ENCODE measurements around the gene CDH4.

The CDH4 gene

DNA sequence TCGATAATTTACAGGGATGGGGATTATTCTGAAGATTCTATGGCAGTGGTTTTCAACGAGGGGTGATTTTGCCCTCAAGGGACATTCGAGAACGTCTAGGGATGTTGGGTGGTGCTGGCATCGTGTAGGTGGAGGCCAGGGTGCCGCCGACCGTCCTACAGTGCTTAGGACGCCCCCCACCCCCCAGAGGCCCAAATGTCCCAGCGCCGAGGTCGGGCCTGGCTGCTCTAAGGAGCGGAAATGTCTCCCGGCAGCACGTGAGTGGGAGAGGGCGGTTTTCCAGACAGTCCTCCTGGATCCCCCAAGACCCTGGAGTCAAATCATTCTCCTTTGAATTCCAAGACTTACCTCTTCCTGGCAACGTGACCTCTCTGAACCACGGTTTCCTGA lies 101.9 kb downstream of the CDH4 start:
- H2AFZ ChIP-seq (ENCODE audit: low read depth, low read length, severe bottlenecking) = no peak overlapping the region
- no peak overlapping the region for H3K27ac ChIP-seq (ENCODE audit: low read depth, low read length)
- H3K79me2 ChIP-seq (ENCODE audit: insufficient read depth, low read length) = no peaks in the 10 kb centered on the region
- no peak overlapping the region for H3K4me2 ChIP-seq (ENCODE audit: low read depth, low read length, poor library complexity, severe bottlenecking)
- H3K4me3 ChIP-seq (ENCODE audit: insufficient read depth, low read length, poor library complexity, severe bottlenecking) = no peak overlapping the region
- H4K20me1 ChIP-seq (ENCODE audit: low read depth, low read length) = no peaks in the 10 kb centered on the region
- no peaks in the 10 kb centered on the region for H3F3A ChIP-seq (ENCODE audit: insufficient read depth)
- TF ChIP-seq EZH2phosphoT487 (conservative IDR thresholded peaks at IDR 0.05; ENCODE audit: low read length) (no peak), CTCF (IDR thresholded peaks at IDR 0.05; ENCODE audit: insufficient read depth, low read length, poor library complexity, severe bottlenecking) (no peak)
- peaks cover 1% of the 10 kb centered on the region; the same call in 1 of the 2 replicates for H3K27me3 ChIP-seq (ENCODE audit: low read length)
- H3K9me3 ChIP-seq (ENCODE audit: insufficient read depth, low read length) = no peaks in the 10 kb centered on the region
- no peaks in the 10 kb centered on the region for H3K9me2 ChIP-seq (replicated peaks; ENCODE audit: insufficient read depth, low read length)
- H3K9ac ChIP-seq (ENCODE audit: low read length) = no peak overlapping the region
- no peaks in the 10 kb centered on the region for H3K36me3 ChIP-seq (ENCODE audit: low read length)

DNA sequence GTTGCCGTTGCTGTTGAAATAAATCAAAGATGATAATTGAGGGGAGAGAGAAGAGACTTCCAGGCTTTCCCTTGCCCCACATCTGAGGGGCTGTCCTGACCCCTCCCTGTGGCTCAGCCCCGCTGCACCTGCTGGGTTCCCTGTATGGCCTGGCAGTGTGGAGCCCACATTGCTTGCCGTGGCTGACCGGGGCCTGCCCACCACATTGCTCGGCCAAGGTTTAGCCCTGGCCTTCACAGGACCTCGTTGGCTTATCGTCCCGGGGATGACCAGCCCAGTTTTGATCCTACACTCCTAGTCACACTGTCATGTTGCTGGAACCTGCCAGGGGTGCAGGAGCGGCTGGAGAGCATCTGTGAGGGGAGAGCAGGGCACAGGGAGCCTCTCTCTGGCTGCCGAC lies 102.4 kb downstream of the CDH4 start:
- Histone ChIP-seq H3K79me2 (ENCODE audit: insufficient read depth, low read length) (no peaks in the 10 kb centered on the region), H3K4me3 (ENCODE audit: insufficient read depth, low read length, poor library complexity, severe bottlenecking) (no peak overlapping the region), H3F3A (ENCODE audit: insufficient read depth) (no peaks in the 10 kb centered on the region), H3K9me3 (ENCODE audit: insufficient read depth, low read length) (no peaks in the 10 kb centered on the region), H3K9me2 (replicated peaks; ENCODE audit: insufficient read depth, low read length) (no peaks in the 10 kb centered on the region), H3K4me2 (ENCODE audit: low read depth, low read length, poor library complexity, severe bottlenecking) (no peak overlapping the region), H3K27me3 (ENCODE audit: low read length) (no peaks in the 10 kb centered on the region), H4K20me1 (ENCODE audit: low read depth, low read length) (no peaks in the 10 kb centered on the region), H3K27ac (ENCODE audit: low read depth, low read length) (no peak overlapping the region), H2AFZ (ENCODE audit: low read depth, low read length, severe bottlenecking) (no peak overlapping the region), H3K36me3 (ENCODE audit: low read length) (no peaks in the 10 kb centered on the region), H3K9ac (ENCODE audit: low read length) (no peak overlapping the region)
- TF ChIP-seq EZH2phosphoT487 (conservative IDR thresholded peaks at IDR 0.05; ENCODE audit: low read length) = no peak
- no peak for TF ChIP-seq CTCF (IDR thresholded peaks at IDR 0.05; ENCODE audit: insufficient read depth, low read length, poor library complexity, severe bottlenecking)

GRCh38 chr20:61354901-61355495 lies 102.9 kb downstream of the CDH4 start:
- TF ChIP-seq CTCF (IDR thresholded peaks at IDR 0.05; ENCODE audit: insufficient read depth, low read length, poor library complexity, severe bottlenecking) (no peak), EZH2phosphoT487 (conservative IDR thresholded peaks at IDR 0.05; ENCODE audit: low read length) (no peak)
- H3K27ac ChIP-seq (ENCODE audit: low read depth, low read length) = no peak overlapping the region
- H3K4me2 ChIP-seq (ENCODE audit: low read depth, low read length, poor library complexity, severe bottlenecking) = no peak overlapping the region
- H3K4me3 ChIP-seq (ENCODE audit: insufficient read depth, low read length, poor library complexity, severe bottlenecking) = no peak overlapping the region
- H3K27me3 ChIP-seq (ENCODE audit: low read length) = no peaks in the 10 kb centered on the region
- H3K9ac ChIP-seq (ENCODE audit: low read length) = no peak overlapping the region
- H3K79me2 ChIP-seq (ENCODE audit: insufficient read depth, low read length) = no peaks in the 10 kb centered on the region
- H3F3A ChIP-seq (ENCODE audit: insufficient read depth) = no peaks in the 10 kb centered on the region
- no peak overlapping the region for H2AFZ ChIP-seq (ENCODE audit: low read depth, low read length, severe bottlenecking)
- H4K20me1 ChIP-seq (ENCODE audit: low read depth, low read length) = no peaks in the 10 kb centered on the region
- no peaks in the 10 kb centered on the region for H3K9me3 ChIP-seq (ENCODE audit: insufficient read depth, low read length)
- H3K36me3 ChIP-seq (ENCODE audit: low read length) = no peaks in the 10 kb centered on the region
- no peaks in the 10 kb centered on the region for H3K9me2 ChIP-seq (replicated peaks; ENCODE audit: insufficient read depth, low read length)
